Osteoblast (primary cell): Measurements from ENCODE around the gene OPCML. TPM values are rescaled to one million over a fixed set of nuclear protein-coding genes. Genes with fewer than 3 reads are reported as not detected.
A peak's percentile ranks its signal among the peaks of the same experiment; 100 is the strongest.

Experiments used
- DNase-seq: peaks from one replicate; pipeline ENCODE4 v3.0.0; 2011; ENCODE audit warnings: low spot score, mixed read lengths; ENCODE audit not compliant: insufficient read length; ENCODE audit errors: missing footprints
- H2AFZ ChIP-seq: 2 replicates; pipeline ENCODE4 v1.6.0; 2011; ENCODE audit warnings: mild to moderate bottlenecking, low read length
- H3K27ac ChIP-seq: 2 replicates; pipeline ENCODE4 v1.5.1; 2011; ENCODE audit warnings: mild to moderate bottlenecking, low read depth, low read length, moderate library complexity
- H3K27me3 ChIP-seq: 2 replicates; pipeline ENCODE4 v1.6.0; 2012; ENCODE audit warnings: mild to moderate bottlenecking, control low read depth, inconsistent platforms, low read length, moderate library complexity; ENCODE audit not compliant: insufficient read depth
- H3K36me3 ChIP-seq: 2 replicates; pipeline ENCODE4 v1.5.1; 2011; ENCODE audit warnings: mild to moderate bottlenecking, low read length, control low read depth, moderate library complexity; ENCODE audit not compliant: insufficient read depth
- H3K4me1 ChIP-seq: 2 replicates; pipeline ENCODE4 v1.5.1; 2011; ENCODE audit warnings: mild to moderate bottlenecking, low read length, control low read depth, moderate library complexity; ENCODE audit not compliant: insufficient read depth
- H3K4me2 ChIP-seq: 2 replicates; pipeline ENCODE4 v1.6.0; 2011; ENCODE audit warnings: mild to moderate bottlenecking, low read length; ENCODE audit not compliant: insufficient read depth
- H3K4me3 ChIP-seq: fragments of 200-600 bp; sonication (generic); 3 replicates; pipeline ENCODE4 v1.5.1; 2012; ENCODE audit warnings: mild to moderate bottlenecking, low read length, inconsistent platforms; ENCODE audit not compliant: insufficient read depth
- H3K79me2 ChIP-seq: 2 replicates; pipeline ENCODE4 v1.6.0; 2012; ENCODE audit warnings: mild to moderate bottlenecking, low read length, control low read depth, inconsistent platforms; ENCODE audit not compliant: insufficient read depth
- H3K9me3 ChIP-seq: 2 replicates; pipeline ENCODE4 v1.5.1; 2011; ENCODE audit warnings: low read depth, low read length, control low read depth
- H4K20me1 ChIP-seq: 2 replicates; pipeline ENCODE4 v1.6.0; 2012; ENCODE audit warnings: mild to moderate bottlenecking, low read length, control low read depth; ENCODE audit not compliant: insufficient read depth
- total RNA-seq: library from RNA; depleted of rRNA; stranded (reverse); fragments of >200 nt; gene quantifications from 2 replicates; pipeline ENCODE4 v1.2.3, GENCODE V29; 2012
- TF ChIP-seq, protein P1 (sequence below): IDR thresholded peaks from 2 replicates; pipeline ENCODE4 v1.5.1; 2011; ENCODE audit warnings: mild to moderate bottlenecking, low read depth, low read length, moderate library complexity; ENCODE audit errors: extremely low read depth

The OPCML gene
- total RNA-seq, 1 donor = 0.36 TPM

DNA sequence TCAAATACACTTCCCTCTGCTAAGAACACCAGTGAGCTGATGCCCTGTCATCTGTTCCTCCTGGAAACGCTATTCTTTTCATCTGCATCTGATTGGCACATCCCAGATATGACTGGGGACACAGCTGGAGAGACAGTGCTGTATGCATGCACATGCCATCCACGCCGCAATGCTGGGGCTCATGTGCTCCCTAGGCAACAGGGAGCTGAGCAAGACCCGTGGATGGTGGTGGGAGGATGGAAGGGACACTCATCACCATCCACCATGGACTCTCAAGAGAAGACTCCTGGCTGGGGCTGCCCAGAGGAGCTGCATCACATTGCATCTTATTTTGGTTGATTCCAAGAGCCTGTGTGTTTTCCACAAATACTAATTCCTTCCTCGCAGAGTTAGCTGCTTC lies 534.9 kb downstream of the OPCML start:
- Histone ChIP-seq H4K20me1 (no peaks in the 10 kb centered on the region), H3K4me3 (no peak overlapping the region), H3K4me1 (no peaks in the 10 kb centered on the region), H2AFZ (no peak overlapping the region), H3K27me3 (peaks cover 20% of the 10 kb centered on the region), H3K4me2 (no peak overlapping the region), H3K9me3 (no peaks in the 10 kb centered on the region), H3K36me3 (no peaks in the 10 kb centered on the region), H3K79me2 (no peaks in the 10 kb centered on the region), H3K27ac (no peak overlapping the region)
- DNase-seq = no peak
- TF ChIP-seq, protein P1, sequence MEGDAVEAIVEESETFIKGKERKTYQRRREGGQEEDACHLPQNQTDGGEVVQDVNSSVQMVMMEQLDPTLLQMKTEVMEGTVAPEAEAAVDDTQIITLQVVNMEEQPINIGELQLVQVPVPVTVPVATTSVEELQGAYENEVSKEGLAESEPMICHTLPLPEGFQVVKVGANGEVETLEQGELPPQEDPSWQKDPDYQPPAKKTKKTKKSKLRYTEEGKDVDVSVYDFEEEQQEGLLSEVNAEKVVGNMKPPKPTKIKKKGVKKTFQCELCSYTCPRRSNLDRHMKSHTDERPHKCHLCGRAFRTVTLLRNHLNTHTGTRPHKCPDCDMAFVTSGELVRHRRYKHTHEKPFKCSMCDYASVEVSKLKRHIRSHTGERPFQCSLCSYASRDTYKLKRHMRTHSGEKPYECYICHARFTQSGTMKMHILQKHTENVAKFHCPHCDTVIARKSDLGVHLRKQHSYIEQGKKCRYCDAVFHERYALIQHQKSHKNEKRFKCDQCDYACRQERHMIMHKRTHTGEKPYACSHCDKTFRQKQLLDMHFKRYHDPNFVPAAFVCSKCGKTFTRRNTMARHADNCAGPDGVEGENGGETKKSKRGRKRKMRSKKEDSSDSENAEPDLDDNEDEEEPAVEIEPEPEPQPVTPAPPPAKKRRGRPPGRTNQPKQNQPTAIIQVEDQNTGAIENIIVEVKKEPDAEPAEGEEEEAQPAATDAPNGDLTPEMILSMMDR = no peak

DNA sequence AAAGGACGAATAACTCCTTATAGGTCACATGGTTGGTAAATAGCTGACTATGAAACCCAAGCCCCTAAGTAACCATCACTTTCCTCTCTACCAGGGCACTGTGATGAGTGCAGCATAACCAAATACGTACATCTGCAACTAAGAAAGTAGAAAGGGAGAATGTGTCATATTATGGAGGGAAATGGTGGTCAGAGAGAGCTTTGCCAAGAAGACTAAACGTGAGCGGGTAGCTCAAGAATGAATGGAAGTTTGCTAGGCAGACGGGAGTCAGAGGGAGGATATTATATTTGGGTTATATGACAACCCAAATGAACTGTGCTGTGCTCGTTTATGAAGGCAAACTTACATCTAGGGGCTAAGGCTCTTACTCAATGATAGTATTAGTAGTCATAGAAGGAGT lies 537.3 kb downstream of the OPCML start:
- Histone ChIP-seq H3K4me3 (no peak overlapping the region), H3K4me2 (no peak overlapping the region), H3K9me3 (no peaks in the 10 kb centered on the region), H4K20me1 (no peaks in the 10 kb centered on the region), H3K79me2 (no peaks in the 10 kb centered on the region), H3K27ac (no peak overlapping the region), H3K4me1 (no peaks in the 10 kb centered on the region), H3K36me3 (no peaks in the 10 kb centered on the region), H2AFZ (no peak overlapping the region), H3K27me3 (peaks cover 22% of the 10 kb centered on the region)
- DNase-seq = no peak
- TF ChIP-seq, protein P1 = no peak

DNA sequence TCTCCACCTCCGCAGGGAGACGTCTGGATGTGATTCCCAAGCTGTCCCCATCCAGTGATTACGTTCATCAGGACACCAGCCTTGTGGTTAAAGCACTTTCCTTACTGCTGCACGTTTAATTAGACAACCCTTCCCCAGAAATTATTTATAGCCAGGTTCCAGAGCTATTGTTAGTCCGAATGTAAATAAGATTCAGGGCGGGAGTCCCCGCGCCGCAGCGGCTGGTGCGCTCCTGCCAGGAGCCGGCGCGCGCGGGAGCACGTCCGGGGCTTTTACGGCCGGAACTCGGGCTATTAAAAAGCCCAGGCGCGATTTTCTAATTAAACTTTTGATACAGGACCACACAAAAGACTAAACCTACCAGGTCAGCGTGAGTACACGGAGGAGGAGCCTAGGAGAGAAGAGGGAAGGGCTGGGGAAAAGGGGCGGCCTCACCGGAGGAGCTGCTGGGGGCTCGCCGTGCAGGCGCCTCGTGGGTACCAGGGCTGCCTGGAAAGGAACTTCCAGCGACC lies 538.3 kb downstream of the OPCML start:
- H4K20me1 ChIP-seq = no peaks in the 10 kb centered on the region
- DNase-seq = no peak

DNA sequence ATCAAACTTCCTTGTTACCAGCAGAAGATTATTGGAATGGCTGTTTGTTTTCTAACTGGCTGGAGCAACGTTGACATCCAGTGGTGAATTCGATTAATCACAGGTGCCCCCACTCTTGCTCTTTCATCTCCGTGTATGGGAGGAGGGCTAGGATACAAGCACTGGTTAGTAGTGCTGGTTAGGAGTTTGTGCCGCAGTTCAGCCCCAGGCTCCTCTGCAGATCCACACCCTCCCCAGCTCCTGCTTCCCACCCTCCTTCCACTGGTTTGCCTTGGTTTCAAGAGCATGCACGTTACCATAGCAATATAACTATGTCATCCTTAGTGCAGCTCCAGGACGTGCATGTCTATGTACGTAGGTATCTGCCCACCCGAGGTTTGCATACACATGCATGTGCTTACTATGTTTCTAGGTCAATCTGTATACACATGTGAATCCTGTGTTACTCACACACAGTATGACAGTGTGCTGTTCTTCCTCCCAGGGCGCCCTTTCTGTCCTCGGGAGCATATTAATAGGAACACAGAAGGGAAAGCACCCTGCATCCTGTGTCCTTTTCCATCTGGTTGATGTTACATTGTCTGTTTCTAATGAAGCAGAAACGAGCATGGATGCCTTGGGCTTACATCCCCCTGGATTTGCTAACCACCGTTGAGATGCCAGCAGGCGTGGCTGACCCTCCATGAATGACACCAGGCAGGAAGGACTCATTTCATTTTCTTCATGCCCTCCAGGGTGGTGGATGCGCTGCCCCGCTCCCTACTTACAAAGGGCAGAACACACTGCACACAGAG lies 539.3 kb downstream of the OPCML start:
- Histone ChIP-seq H3K36me3 (no peaks in the 10 kb centered on the region), H3K9me3 (no peaks in the 10 kb centered on the region), H4K20me1 (no peaks in the 10 kb centered on the region), H3K27me3 (peaks cover 22% of the 10 kb centered on the region), H3K79me2 (no peaks in the 10 kb centered on the region), H2AFZ (no peak overlapping the region), H3K27ac (no peak overlapping the region), H3K4me1 (no peaks in the 10 kb centered on the region), H3K4me2 (no peak overlapping the region), H3K4me3 (no peak overlapping the region)
- TF ChIP-seq, protein P1 = peak; percentile 43
- DNase-seq = no peak

More for the DNA sequence above, 538.3 kb downstream of the OPCML start:
- peaks cover 22% of the 10 kb centered on the region for H3K27me3 ChIP-seq
- no peak overlapping the region for H2AFZ ChIP-seq
- H3K36me3 ChIP-seq = no peaks in the 10 kb centered on the region
- no peak overlapping the region for H3K27ac ChIP-seq
- peak overlapping the region; percentile 60 for H3K4me2 ChIP-seq
- peak overlapping the region; percentile 27 for H3K4me3 ChIP-seq
- H3K79me2 ChIP-seq = no peaks in the 10 kb centered on the region
- TF ChIP-seq, protein P1 = no peak
- H3K9me3 ChIP-seq = no peaks in the 10 kb centered on the region
- no peaks in the 10 kb centered on the region for H3K4me1 ChIP-seq
